OCI-LY7 (cell line): Measurements from ENCODE around the gene MEF2C.

Experiments
- CTCF ChIP-seq: fragments of 200-600 bp; sonication (generic); conservative IDR thresholded peaks from 2 replicates; pipeline ENCODE4 v1.5.1; 2014; ENCODE audit warnings: mild to moderate bottlenecking, antibody characterized with exemption, low read length, moderate library complexity, mixed read lengths
- EZH2phosphoT487 ChIP-seq: fragments of 200-600 bp; sonication (generic); IDR thresholded peaks from 2 replicates; pipeline ENCODE4 v1.6.1; 2018; ENCODE audit warnings: low read depth, borderline replicate concordance, mild to moderate bottlenecking, mixed run types, antibody characterized with exemption, low read length, moderate library complexity, mixed read lengths

DNA sequence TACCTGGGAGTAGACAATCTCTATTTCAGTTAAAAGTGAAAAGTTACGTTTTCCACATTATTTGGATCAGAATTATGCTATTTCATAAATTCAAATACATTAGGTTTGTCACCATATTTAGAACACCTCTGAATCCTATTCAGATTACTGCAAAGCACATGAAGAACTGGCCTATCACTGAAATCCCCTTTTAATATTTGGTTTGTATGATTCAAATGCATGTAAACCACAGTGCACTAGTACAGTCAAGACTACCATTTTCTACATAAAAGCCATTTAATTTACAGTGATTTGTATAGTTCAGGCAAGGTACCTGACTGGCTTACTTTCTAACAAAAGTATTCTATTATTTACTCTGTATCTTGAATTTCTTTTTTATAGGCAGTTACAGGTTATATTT lies 212.5 kb downstream of the MEF2C start:
- TF ChIP-seq CTCF = no peak
- TF ChIP-seq EZH2phosphoT487 = no peak
